ENCODE results near the gene CWC22.
A peak's percentile ranks its signal among the peaks of the same experiment; 100 is the strongest.
"Not testable (repeated sequence)": the region's sequence is repeated elsewhere in the genome, so short reads cannot be mapped to it uniquely, and the experiment has no call there.

CWC22 gene

GRCh38 chr2:179949438-179949837, 57.7 kb downstream of the CWC22 start:
- no peak for DNase-seq

GRCh38 chr2:179948058-179948457, 59.0 kb downstream of the CWC22 start:
- DNase-seq: no peak

GRCh38 chr2:179946810-179947615, 60.1 kb downstream of the CWC22 start:
- peak; percentile 88 for DNase-seq

GRCh38 chr2:179946346-179946745, 60.8 kb downstream of the CWC22 start:
- DNase-seq: no peak

- no peak for DNase-seq
These were observed 67.8 kb downstream of the CWC22 start for GRCh38 chr2:179939259-179939658.

GRCh38 chr2:179938026-179938425, 69.1 kb downstream of the CWC22 start:
- no peak for DNase-seq

- peak; percentile 7 for DNase-seq
These were observed 70.4 kb downstream of the CWC22 start for GRCh38 chr2:179936654-179937053.

- no peak for DNase-seq
These were observed 71.0 kb downstream of the CWC22 start for GRCh38 chr2:179936141-179936540.

- DNase-seq: no peak
These were observed 74.3 kb downstream of the CWC22 start for GRCh38 chr2:179932786-179933185.

GRCh38 chr2:179931502-179931901, 75.6 kb downstream of the CWC22 start:
- no peak for DNase-seq

- DNase-seq: not testable (repeated sequence)
These were observed 77.1 kb downstream of the CWC22 start for GRCh38 chr2:179929997-179930396.

- DNase-seq: no peak
These were observed 80.1 kb downstream of the CWC22 start for GRCh38 chr2:179927041-179927440.

GRCh38 chr2:179925713-179926112, 81.4 kb downstream of the CWC22 start:
- DNase-seq: no peak

GRCh38 chr2:179917272-179917671, 89.8 kb downstream of the CWC22 start:
- DNase-seq: no peak

GRCh38 chr2:179915395-179915992, 91.6 kb downstream of the CWC22 start:
- no peak for DNase-seq

- no peak for DNase-seq
These were observed 93.3 kb downstream of the CWC22 start for GRCh38 chr2:179913809-179914208.

- no peak for DNase-seq
These were observed 95.5 kb downstream of the CWC22 start for GRCh38 chr2:179911569-179911968.

- no peak for DNase-seq
These were observed 96.4 kb downstream of the CWC22 start for GRCh38 chr2:179910735-179911113.

- DNase-seq: no peak
These were observed 97.0 kb downstream of the CWC22 start for GRCh38 chr2:179909845-179910734.

- no peak for DNase-seq
These were observed 106.4 kb downstream of the CWC22 start for GRCh38 chr2:179900655-179901054.

- DNase-seq: no peak
These were observed 107.4 kb downstream of the CWC22 start for GRCh38 chr2:179899666-179900065.

- DNase-seq: peak; percentile 19
These were observed 108.2 kb downstream of the CWC22 start for GRCh38 chr2:179898873-179899272.

Measured in NCI-H2171 treated with DMSO at 0.1 percent for 48 hours (cell line).